Inferior parietal cortex (tissue), 1 donor: Measurements from ENCODE around the gene SPAG8.

Source experiments
- DNase-seq: peaks from one replicate; pipeline ENCODE4 v3.0.0-alpha.2; 2016; ENCODE audit errors: extremely low spot score

Gene SPAG8

DNA sequence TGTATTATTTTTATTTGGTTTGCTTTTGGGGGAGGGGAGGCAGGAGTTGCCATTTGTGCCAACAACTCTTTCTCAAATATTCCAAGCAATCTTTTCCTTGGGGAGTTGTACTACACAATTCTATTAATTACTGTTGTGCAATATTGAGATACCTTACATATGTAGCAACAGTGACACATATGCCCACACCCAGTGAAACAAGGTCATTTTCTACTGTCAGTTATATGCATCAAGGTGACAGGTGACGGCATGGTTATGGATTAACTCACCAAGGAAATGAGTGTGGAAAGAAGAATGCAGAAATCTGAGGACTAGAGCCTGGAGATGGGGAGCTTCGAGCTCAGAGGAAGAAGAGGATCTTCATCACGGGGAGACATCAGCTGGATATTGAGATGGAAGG is 40.1 kb downstream of the SPAG8 start:
- no peak for DNase-seq

DNA sequence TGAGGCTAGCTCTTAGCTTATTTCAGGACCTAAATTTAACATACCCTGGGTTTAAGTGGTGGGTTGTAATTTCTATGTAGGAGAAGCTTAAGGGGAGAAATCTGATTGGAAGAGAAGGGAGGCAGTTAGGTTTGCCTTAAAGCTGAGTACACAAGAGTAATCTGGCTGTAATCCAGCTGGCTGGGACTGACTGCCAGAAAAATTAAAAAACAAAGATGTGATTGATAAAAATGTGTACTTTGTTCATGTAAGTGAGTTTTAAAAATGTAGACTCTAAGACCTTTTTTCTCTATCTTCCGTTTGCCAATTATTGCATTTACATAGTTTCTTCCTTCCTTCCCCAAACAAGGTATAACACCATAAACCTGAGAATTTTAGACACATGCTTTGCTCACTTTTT is 40.5 kb downstream of the SPAG8 start:
- no peak for DNase-seq

DNA sequence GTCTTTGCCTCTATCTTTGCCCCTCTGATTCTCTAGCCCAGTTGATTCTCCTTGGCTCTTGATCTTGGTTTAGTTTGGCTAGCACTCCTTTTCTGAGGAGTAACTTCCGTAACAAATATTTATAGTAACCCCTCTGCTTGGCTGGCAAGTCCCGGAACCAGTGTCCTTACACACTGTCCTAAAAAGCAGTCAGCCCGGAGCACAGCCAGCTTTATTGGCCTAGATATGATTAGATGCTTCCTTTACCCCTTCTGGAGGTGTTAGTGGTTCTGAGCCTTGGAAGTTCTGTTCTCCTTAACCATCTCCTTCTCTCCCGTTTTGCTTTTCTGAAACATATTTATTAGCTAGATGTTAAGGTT is 41.0 kb downstream of the SPAG8 start:
- no peak for DNase-seq

DNA sequence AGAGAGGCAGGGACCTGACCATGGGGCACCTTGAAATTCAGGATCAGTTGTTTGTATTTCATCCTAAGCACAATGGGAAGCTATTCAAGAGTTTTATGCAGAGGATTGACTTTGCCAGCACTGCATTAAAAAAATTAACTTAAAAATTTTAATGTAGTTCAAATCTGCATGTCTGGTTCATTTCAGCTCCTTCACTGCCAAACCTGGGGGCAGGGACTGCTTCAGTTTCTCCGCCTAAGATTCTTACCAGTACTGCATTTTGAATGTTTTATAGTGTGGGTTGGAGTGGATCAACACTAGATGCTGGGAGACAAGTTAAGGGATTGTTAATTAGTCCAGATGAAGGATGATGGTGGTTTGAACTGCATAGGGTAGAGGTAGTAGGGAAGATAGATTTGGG is 42.3 kb downstream of the SPAG8 start:
- DNase-seq, result no peak

DNA sequence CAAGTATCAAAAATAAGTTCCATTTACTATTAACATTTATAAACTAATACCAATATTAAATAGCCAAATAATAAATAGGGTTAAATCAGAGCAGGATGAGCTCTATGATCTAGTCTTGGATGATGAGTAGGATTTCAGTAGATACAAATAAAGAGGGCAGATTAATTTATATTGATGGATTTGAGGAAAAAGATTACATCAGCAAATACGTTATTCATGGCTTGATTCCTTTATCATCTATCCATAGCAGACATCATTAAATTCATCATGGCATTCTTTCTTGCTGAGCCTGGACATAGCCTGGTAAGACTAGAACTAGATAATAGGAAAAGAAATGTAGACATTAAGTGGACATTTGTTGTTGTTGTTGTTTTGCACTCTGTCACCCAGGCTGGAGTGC is 44.6 kb downstream of the SPAG8 start:
- no peak for DNase-seq

DNA sequence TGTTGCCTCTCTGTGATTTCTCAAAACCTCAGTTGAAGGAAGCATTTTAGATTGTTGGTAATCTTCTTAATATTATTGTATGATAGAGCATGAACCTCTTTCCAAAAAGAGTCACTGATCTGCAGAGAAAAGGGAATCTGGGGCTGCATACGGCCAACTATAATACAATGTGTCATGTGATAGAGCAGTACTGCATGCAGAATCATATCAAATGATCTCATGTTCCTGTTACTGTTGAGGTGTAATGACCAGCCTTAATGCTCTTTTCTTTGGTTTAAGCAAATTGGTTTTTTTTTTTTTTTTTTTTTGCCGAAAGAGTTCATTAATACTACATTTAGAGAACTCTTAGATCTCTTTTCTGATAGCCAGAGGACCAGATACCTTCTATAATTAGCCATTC is 45.1 kb downstream of the SPAG8 start:
- DNase-seq, result no peak

DNA sequence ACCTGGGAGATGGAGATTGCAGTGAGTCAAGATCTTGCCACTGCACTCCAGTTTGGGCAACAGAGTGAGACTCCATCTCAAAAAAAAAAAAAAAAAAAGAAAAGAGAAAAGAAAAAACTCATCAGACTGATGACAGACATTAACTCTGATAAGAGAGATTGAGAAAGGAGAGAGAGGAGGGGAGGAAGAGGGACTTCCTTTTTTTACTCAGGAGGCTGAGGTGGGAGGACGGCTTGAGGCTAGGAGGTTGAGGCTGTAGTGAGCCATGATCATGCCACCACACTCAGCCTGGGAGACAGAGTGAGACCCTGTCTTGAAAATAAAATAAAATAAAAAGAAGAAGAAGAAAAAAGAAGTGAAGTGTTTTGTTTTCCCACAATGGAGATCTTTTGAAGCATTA is 48.3 kb downstream of the SPAG8 start:
- no peak for DNase-seq

DNA sequence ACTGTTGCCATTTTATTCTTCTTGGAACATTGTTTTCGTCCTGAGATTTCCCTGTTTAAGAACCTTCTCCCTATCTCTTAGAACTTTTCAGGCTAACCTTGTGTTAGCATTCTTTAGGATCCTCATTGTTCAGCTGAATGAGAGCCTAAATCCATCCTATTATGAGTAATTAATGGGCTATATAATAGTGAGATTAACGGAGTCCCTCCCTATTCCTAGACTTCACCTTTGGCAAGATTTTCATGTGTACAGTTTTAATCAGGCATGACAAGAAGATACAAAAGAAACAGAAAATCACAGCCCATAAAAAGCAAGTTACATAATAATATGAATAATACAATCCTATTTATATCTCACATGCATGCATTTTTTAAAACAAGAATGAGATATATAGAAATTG is 48.9 kb downstream of the SPAG8 start:
- peak; percentile 29 for DNase-seq

DNA sequence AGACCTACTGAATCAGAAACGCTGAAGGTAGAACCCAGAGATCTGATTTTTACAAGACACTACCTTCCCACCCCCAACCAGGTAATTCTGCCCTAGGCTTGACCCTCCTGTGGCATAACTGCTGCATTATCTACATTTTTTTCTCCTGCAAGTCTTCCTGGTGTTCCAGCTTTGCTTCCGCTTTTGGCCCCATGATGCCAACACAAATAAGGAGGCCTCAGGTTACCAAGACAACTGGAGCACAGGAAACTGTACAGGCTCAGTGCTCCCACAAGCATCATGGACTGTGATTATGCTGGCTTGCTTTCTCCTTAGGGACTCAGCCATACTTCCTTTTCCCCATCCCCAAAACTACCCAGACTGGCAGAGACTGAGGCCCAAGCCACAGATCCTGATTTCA is 51.4 kb downstream of the SPAG8 start:
- DNase-seq, result no peak

DNA sequence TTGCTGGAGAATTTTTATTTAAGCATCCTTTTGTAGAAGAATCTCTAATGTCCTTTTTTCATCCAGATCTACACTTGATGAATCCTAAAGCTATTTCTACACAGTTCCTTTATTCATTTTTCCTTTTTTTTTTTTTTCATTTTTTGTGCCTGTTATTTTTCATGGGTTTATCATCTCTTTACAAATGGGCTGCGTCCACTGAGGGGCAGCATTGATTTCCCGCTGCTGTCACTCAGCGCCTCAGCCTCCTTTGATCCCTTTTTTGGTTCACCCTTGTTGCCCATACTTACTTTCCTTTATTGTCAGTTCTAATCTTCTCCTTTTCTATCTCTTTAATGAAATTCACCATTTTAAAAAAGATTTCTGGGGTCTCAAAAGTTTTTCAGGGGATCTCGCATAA is 52.3 kb downstream of the SPAG8 start:
- no peak for DNase-seq
